GM12872 (cell line): ENCODE measurements around the gene JAKMIP2.

Experiments
- CTCF ChIP-seq: IDR thresholded peaks from 3 replicates; pipeline ENCODE4 v1.5.1; 2011; ENCODE audit warnings: low read depth, mild to moderate bottlenecking, low read length, moderate library complexity; ENCODE audit not compliant: insufficient read depth

The JAKMIP2 gene

GRCh38 chr5:147818290-147818689, 35.8 kb upstream of the JAKMIP2 start:
- TF ChIP-seq CTCF = no peak

GRCh38 chr5:147813696-147814095, 31.2 kb upstream of the JAKMIP2 start:
- TF ChIP-seq CTCF = no peak

GRCh38 chr5:147809830-147810666, 27.5 kb upstream of the JAKMIP2 start:
- TF ChIP-seq CTCF = no peak

GRCh38 chr5:147805030-147805454, 22.5 kb upstream of the JAKMIP2 start:
- no peak for TF ChIP-seq CTCF

GRCh38 chr5:147804334-147804733, 21.8 kb upstream of the JAKMIP2 start:
- TF ChIP-seq CTCF = no peak

- TF ChIP-seq CTCF = no peak
Observed at GRCh38 chr5:147803926-147804325, 21.4 kb upstream of the JAKMIP2 start.

GRCh38 chr5:147801461-147801860, 18.9 kb upstream of the JAKMIP2 start:
- no peak for TF ChIP-seq CTCF
